ENCODE measurements around the gene TNFRSF1B. TPM values are rescaled to one million over a fixed set of nuclear protein-coding genes. Genes with fewer than 3 reads are reported as not detected.
A peak's percentile ranks its signal among the peaks of the same experiment; 100 is the strongest.

TNFRSF1B gene
- total RNA-seq, 2 experiments from 2014 or later, result 294 to 370 TPM

DNA sequence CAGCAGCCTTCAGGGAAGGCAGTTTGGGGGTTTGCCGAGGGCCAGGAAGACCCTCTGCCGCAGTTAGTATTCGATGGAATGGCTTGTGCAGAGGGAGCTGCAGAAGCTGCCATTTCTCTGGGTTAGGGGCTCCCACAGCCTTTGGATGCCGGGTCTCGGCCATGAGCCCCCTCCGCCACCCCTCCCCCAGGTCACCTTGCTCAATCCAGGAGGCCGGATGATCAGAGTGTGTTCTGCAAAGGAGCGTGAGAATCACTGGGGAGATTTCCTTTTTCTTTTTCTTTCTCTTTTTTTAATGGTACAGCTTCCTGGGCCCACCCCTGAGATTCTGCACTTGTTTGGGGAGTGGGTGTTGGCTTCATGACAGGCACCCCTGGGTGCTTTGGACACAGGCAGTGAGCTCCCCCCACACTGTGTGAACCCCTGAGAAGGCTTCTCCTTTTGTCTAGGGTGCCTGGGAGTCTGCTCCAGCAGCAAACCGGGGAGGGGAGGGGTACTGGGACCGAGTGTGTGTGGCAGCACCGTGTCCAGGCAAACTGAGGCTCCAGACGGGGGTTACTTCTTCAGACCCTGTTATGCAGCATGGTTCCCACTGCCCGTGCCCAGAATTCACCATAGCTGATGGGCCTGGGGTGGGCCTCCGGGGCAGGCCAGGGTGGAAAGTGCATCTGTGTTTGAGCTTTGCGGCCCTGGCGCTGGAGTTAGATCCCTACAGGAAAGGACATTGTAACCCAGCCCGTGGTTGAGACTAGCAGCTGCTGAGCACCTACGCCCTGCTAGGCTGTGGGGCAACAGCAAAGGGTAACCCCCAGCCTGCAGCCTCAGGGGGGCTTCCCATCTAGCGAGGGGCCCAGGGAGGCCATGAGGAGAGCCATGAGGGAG, 18.5 kb downstream of the TNFRSF1B start:
- peaks cover 26% of the 10 kb centered on the region for H3K36me3 Mint-ChIP-seq
- no peak overlapping the region for H3K27ac Mint-ChIP-seq
- no peak for ATAC-seq
- no peak overlapping the region for H3K4me3 Mint-ChIP-seq
- H3K4me1 Mint-ChIP-seq, result peaks cover 40% of the 10 kb centered on the region
- H3K27me3 Mint-ChIP-seq, result no peaks in the 10 kb centered on the region
- no peak for DNase-seq
- CTCF ChIA-PET, result interaction anchor here (2.1 kb wide), 1 partner anchor 60 kb away, joined by 10 read pairs; no protein-coding TSS in a partner anchor
- H3K9me3 Mint-ChIP-seq (ENCODE audit: low read depth), result no peaks in the 10 kb centered on the region

DNA sequence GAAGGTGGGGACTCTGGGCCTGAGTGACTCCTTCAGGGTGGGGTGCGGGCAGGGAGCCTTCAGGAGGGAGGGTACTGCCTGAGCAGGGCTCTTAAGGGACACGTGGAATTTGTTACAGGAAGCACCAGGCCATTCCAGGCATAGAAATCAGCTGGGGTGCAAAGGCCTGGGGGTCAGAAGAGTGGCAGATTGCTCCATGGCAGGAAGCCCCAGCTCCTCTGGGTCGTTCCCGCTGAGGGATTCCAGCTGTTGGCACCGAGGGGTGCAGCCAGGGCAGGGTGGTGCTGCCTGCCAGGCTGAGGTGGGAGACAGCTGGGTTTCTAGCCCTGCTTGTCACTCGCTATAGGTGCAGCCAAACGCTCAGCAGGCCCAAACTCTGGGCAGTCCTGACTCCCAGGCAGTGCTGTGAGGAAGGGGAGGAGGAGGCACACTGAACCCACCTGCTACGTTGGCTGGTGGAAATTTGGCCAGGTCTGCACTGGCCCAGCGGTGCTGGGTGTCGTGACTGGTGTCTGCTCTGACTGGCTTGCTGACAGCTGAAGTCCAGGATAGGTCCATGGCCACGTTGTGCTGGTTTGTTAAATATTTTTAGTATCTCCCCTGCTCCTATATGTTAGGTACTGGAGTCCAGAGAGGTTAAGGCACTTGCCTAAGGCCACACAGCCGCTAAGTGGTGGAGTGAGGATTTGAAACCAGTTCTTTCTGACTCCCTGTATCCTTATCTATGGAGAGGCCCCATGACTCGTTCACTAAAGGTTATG, 19.3 kb downstream of the TNFRSF1B start:
- Mint-ChIP-seq H3K4me3 (no peak overlapping the region), H3K27me3 (no peaks in the 10 kb centered on the region), H3K27ac (no peak overlapping the region), H3K9me3 (ENCODE audit: low read depth) (no peaks in the 10 kb centered on the region), H3K36me3 (peaks cover 28% of the 10 kb centered on the region), H3K4me1 (peaks cover 40% of the 10 kb centered on the region)
- ATAC-seq (no peak), DNase-seq (no peak)
- CTCF ChIA-PET, result interaction anchor here (1.2 to 2.1 kb wide), 3 partner anchors 8 to 206 kb away, joined by 3 to 10 read pairs (median 3); partner anchors contain the start of gene MFN2

DNA sequence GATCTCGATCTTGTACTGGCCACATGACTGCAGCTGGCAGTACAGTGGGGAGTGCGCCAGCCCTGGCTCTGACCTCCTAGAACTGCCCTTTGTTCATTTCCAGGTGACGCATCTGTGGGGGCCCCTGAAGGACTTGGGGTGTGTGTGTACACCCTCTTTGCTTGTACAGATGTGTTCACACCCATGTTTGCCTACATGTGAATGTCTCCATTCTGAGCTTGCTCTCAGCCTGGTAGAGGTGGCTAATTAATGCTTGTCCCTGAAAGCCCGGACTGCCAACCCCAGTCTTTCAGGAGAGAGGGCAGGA, 19.8 kb downstream of the TNFRSF1B start:
- Mint-ChIP-seq H3K36me3 (peaks cover 33% of the 10 kb centered on the region), H3K4me3 (no peak overlapping the region), H3K4me1 (peaks cover 40% of the 10 kb centered on the region), H3K9me3 (ENCODE audit: low read depth) (no peaks in the 10 kb centered on the region), H3K27me3 (no peaks in the 10 kb centered on the region), H3K27ac (no peak overlapping the region)
- DNase-seq (no peak), ATAC-seq (no peak)
- CTCF ChIA-PET, result interaction anchor here (1.2 to 2.1 kb wide), 3 partner anchors 8 to 207 kb away, joined by 3 to 10 read pairs (median 3); partner anchors contain the start of gene MFN2

DNA sequence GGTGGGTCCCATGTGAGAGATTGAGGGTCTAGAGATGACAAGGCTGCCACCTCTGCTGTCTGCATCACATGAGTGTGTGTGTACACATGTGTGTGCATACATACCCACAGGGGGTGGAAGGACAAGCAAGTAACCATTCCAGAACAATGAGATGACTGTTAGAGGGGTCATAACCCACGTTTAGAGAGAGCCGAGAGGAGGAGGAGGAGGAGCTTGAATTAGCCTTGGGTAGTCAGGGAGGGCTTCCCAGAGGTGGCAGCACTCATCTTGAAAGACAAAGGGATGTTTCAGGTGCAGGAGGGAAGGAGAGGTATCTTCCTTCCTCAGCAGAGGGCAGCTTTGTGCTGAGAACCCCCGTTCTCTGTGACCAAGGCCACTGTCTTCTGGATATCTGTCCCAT, 21.3 kb downstream of the TNFRSF1B start:
- CTCF ChIA-PET, result interaction anchor here (1.2 kb wide), 1 partner anchor 8 kb away, joined by 3 read pairs; no protein-coding TSS in a partner anchor
- no peak overlapping the region for H3K4me3 Mint-ChIP-seq
- ATAC-seq (no peak), DNase-seq (no peak)
- no peaks in the 10 kb centered on the region for H3K27me3 Mint-ChIP-seq
- no peaks in the 10 kb centered on the region for H3K9me3 Mint-ChIP-seq (ENCODE audit: low read depth)
- peak overlapping the region; percentile 18 for H3K27ac Mint-ChIP-seq
- peaks cover 34% of the 10 kb centered on the region for H3K4me1 Mint-ChIP-seq
- peaks cover 44% of the 10 kb centered on the region for H3K36me3 Mint-ChIP-seq

DNA sequence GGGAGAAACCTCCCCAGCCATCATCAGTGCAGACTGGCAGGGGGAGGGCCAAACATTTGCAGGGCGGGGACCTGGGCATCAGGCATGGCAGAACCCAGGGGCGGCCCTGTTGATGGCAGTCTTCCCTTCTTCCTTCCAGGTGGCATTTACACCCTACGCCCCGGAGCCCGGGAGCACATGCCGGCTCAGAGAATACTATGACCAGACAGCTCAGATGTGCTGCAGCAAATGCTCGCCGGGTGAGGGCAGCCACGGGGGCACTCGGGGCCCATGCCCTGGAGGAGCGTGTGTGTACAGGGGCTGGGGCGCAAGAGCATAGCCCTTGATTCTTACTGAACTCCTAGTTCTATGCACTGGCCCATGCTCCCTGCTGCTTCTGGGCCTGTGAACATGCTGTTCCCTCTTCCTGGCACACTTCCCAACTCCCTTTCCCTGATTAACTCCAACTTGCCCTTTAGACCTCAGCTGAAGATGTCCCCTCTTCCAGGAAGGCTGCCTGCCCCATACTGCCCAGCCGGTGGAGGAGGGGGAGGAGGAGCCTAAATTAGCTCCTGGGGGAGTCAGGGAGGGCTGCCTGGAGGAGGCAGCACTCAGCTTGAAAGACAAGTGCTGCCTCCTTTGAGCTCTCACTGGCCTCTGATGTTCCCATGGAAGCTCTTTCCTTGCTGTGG, 22.0 kb downstream of the TNFRSF1B start:
- Mint-ChIP-seq H3K27ac (no peak overlapping the region), H3K4me1 (peaks cover 36% of the 10 kb centered on the region), H3K27me3 (no peaks in the 10 kb centered on the region), H3K36me3 (peaks cover 46% of the 10 kb centered on the region), H3K9me3 (ENCODE audit: low read depth) (no peaks in the 10 kb centered on the region), H3K4me3 (no peak overlapping the region)
- DNase-seq (no peak), ATAC-seq (no peak)
- CTCF ChIA-PET, result no interaction called here

DNA sequence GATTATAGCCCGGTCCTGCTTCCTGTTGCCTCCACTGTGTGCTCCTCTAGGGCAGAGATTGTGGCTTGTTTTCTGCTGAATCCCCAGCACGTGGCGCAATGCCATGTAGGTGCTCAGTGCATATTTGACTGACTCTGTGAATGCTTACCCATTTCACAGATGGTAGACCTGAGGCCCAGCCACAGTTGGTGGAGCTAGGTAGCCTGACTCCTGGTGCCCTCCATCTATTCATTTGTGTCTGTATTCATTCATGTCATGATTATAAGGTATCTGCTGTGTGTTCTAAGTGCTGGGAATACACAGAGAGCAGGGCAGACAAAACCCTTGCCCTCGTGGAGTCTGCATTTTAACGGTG, 22.5 kb downstream of the TNFRSF1B start:
- Mint-ChIP-seq H3K27ac (no peak overlapping the region), H3K27me3 (no peaks in the 10 kb centered on the region), H3K9me3 (ENCODE audit: low read depth) (no peaks in the 10 kb centered on the region), H3K4me3 (no peak overlapping the region), H3K4me1 (peaks cover 36% of the 10 kb centered on the region), H3K36me3 (peaks cover 50% of the 10 kb centered on the region)
- no peak for DNase-seq
- CTCF ChIA-PET, result no interaction called here
- ATAC-seq, result no peak

DNA sequence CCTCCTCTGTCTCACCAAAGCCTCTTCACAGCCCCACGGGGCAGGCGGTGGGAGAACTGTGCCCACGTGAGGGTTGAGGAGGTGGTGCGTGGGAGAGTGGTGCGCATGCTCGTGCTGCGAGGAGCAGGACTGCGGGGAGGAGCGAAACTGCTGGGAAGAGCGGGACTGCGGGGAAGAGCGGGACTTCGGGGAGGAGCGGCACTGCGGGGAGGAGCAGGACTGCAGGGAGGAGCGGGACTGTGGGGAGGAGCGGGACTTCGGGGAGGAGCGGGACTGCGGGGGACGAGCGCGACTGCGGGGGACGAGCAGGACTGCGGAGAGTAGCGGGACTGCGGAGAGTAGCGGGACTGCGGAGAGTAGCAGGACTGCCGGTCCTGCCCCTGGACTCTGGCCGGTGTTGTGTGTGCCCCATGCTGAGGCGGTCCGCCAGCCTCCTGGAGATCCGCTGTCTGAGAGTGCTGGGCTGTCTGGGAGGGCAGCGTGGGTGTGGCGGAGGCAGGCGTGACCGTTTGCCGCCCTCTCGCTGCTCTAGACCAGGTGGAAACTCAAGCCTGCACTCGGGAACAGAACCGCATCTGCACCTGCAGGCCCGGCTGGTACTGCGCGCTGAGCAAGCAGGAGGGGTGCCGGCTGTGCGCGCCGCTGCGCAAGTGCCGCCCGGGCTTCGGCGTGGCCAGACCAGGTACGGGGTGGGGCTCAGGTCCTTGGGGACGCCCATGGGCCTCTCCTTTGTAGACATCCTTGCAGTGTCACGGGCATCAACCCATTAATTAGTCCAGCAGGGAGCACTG, 24.6 kb downstream of the TNFRSF1B start:
- Mint-ChIP-seq H3K27me3 (no peaks in the 10 kb centered on the region), H3K36me3 (peaks cover 62% of the 10 kb centered on the region), H3K9me3 (ENCODE audit: low read depth) (no peaks in the 10 kb centered on the region), H3K4me3 (no peak overlapping the region), H3K27ac (no peak overlapping the region), H3K4me1 (peaks cover 49% of the 10 kb centered on the region)
- DNase-seq (no peak), ATAC-seq (no peak)
- CTCF ChIA-PET, result interaction anchor here (1.0 to 3.6 kb wide), 3 partner anchors 65 to 67 kb away, joined by 3 to 13 read pairs (median 12); no protein-coding TSS in a partner anchor

DNA sequence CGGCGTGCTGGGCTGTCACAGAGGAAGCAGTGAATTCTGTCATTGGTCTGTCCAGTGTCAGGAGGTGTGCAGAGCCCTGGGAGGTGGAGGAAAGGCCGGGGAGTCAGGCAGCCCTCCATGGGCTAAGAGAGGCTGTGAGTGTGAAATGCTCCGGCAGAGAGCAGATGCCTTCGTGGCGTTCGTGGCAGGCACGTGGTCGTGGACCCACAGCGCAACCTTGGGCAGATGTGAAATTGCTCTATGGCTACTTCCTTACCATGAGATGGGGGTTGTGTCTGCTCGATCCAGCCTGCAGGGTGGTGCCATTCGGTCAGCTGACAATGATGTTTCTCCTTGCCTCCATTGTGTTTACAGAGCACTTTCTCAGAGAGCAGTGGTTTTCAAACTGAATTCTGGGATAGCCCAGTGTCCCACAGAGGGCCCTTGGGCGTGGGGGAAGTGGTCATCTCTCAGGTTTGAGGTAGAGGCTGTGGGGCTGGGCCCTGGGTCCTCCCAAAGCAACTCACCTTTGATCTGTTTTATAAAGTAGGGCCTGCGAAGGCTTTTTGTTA, 27.9 kb downstream of the TNFRSF1B start:
- CTCF ChIA-PET, result interaction anchor here (3.6 kb wide), 1 partner anchor 70 kb away, joined by 13 read pairs; no protein-coding TSS in a partner anchor
- peak overlapping the region; percentile 71 for H3K27ac Mint-ChIP-seq
- peaks cover 49% of the 10 kb centered on the region for H3K36me3 Mint-ChIP-seq
- H3K4me1 Mint-ChIP-seq, result peaks cover 46% of the 10 kb centered on the region
- H3K9me3 Mint-ChIP-seq (ENCODE audit: low read depth), result no peaks in the 10 kb centered on the region
- no peaks in the 10 kb centered on the region for H3K27me3 Mint-ChIP-seq
- no peak overlapping the region for H3K4me3 Mint-ChIP-seq
- no peak for DNase-seq
- no peak for ATAC-seq

DNA sequence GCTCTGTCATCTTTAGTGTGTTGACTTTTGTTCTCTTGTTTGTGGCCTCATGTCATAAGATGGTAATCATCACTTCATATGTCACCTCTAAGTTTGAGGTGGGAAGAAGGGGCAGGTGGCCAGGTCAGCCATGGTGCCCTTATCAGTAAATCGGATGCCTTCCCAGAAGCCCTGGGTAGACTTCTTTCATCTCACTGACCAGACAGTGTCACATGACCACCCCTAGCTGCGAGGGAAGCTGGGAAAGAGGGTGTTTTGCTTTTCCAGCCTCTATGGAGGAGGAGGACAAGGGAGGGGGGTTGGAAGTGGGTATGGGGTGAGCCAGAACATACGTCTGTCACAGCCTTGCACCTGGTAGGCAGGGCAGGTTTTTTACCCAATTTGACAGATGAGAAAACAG, 28.6 kb downstream of the TNFRSF1B start:
- Mint-ChIP-seq H3K27me3 (no peaks in the 10 kb centered on the region), H3K9me3 (ENCODE audit: low read depth) (no peaks in the 10 kb centered on the region), H3K27ac (peak overlapping the region; percentile 6), H3K4me3 (no peak overlapping the region), H3K4me1 (peaks cover 50% of the 10 kb centered on the region), H3K36me3 (peaks cover 51% of the 10 kb centered on the region)
- CTCF ChIA-PET, result interaction anchor here (1.3 to 3.6 kb wide), 3 partner anchors 18 to 89 kb away, joined by 3 to 13 read pairs (median 3); no protein-coding TSS in a partner anchor
- ATAC-seq, result no peak
- DNase-seq, result no peak

DNA sequence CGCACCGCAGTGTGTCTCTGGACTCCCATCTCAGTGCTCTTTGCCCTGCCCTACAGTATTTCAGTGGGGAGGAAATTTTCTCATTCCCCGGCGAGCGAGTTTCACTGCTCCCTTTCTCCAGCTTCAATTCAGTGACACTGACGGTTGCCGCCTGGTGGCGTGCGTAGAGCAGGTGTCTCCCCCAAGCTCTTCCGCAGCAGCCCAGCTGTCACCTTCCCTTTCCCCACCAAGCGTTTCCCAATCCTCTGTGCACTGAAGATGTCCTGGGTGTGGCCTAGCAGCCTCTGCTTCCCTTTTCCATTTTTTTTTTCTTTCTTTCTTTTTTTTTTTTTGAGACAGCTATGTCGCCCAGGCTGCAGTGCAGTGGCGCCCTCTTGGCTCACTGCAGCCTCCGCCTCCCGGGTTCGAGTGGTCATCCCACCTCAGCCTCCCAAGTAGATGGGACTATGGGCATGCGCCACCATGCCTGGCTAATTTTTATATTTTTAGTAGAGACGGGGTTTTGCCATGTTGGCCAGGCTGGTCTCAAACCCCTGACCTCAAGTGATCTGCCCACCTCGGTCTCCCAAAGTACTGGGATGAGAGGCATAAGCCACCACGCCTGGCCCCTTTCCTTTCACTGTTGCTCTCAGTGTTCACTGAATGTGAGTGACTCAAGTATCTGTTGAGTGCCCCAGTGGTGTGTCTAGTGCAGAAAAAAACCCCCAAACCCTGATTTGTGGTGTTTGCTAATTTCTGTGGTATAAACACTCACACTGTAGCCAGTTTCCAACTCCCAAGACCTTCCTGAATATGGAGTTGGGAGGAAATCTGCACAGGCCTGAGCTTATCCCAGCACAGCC, 30.1 kb downstream of the TNFRSF1B start:
- H3K9me3 Mint-ChIP-seq (ENCODE audit: low read depth), result no peaks in the 10 kb centered on the region
- no peaks in the 10 kb centered on the region for H3K27me3 Mint-ChIP-seq
- CTCF ChIA-PET, result interaction anchor here (0.9 to 16.4 kb wide), 5 partner anchors 9 to 90 kb away, joined by 3 to 296 read pairs (median 3); no protein-coding TSS in a partner anchor
- H3K36me3 Mint-ChIP-seq, result peaks cover 51% of the 10 kb centered on the region
- no peak for ATAC-seq
- no peak for DNase-seq
- no peak overlapping the region for H3K27ac Mint-ChIP-seq
- H3K4me1 Mint-ChIP-seq, result peaks cover 55% of the 10 kb centered on the region
- H3K4me3 Mint-ChIP-seq, result no peak overlapping the region

DNA sequence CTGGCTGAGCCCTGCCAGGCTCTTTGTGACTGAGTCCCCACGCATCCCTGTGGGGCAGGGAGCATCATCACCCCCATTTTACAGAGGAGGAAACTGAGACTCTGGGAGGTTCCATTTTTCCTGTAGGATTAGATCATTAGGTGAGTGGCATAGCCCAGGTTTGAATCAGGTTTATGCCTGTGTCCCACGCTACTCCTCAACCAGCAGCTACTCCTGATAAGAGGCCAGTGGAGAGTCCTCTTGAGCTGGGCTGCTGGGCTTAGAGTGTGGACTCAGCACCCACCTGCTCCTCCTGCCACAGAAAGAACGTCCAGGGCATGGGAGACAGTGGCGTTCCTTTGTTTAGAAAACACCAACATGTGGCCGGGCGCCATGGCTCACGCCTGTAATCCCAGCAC, 30.7 kb downstream of the TNFRSF1B start:
- CTCF ChIA-PET, result interaction anchor here (1.2 to 16.4 kb wide), 2 partner anchors 33 to 75 kb away, joined by 3 to 296 read pairs; no protein-coding TSS in a partner anchor
- Mint-ChIP-seq H3K27me3 (no peaks in the 10 kb centered on the region), H3K9me3 (ENCODE audit: low read depth) (no peaks in the 10 kb centered on the region), H3K4me1 (peaks cover 57% of the 10 kb centered on the region), H3K27ac (no peak overlapping the region), H3K36me3 (peaks cover 48% of the 10 kb centered on the region), H3K4me3 (no peak overlapping the region)
- ATAC-seq (no peak), DNase-seq (no peak)
